B cell (primary cell): Measurements from ENCODE around the gene EBLN2.

Experiments
- EZH2 ChIP-seq: IDR thresholded peaks from 2 replicates; pipeline ENCODE4 v1.6.1; 2012; ENCODE audit warnings: borderline replicate concordance, low read depth, mild to moderate bottlenecking, moderate library complexity, low read length; ENCODE audit not compliant: insufficient read depth, poor library complexity, severe bottlenecking
- TF ChIP-seq, protein P1 (sequence below): fragments of 200-600 bp; IDR thresholded peaks from one replicate; pipeline ENCODE4 v1.8.0; 2022; ENCODE audit warnings: antibody characterized with exemption, mild to moderate bottlenecking

DNA sequence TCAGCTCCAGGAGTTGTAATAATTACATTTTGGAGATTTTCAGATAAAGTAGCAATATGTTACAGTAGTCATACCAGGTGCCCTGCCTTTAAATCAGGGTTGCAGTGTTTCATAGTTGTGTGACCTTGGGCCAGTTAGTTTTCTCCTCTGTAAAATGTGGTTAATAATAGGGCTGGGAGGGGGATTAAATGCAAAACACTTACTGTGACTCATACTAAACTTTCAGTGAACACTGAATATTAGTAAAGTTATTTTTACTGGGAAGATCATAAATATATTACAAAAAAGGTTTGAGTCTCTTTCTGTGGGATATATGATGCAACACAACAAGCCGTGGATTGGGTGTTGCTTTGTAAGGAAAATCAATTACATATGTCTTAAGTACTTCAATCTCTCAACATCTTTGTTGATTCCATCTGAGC, 1.1 kb upstream of the EBLN2 start:
- TF ChIP-seq, protein P1, sequence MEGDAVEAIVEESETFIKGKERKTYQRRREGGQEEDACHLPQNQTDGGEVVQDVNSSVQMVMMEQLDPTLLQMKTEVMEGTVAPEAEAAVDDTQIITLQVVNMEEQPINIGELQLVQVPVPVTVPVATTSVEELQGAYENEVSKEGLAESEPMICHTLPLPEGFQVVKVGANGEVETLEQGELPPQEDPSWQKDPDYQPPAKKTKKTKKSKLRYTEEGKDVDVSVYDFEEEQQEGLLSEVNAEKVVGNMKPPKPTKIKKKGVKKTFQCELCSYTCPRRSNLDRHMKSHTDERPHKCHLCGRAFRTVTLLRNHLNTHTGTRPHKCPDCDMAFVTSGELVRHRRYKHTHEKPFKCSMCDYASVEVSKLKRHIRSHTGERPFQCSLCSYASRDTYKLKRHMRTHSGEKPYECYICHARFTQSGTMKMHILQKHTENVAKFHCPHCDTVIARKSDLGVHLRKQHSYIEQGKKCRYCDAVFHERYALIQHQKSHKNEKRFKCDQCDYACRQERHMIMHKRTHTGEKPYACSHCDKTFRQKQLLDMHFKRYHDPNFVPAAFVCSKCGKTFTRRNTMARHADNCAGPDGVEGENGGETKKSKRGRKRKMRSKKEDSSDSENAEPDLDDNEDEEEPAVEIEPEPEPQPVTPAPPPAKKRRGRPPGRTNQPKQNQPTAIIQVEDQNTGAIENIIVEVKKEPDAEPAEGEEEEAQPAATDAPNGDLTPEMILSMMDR = no peak
- no peak for TF ChIP-seq EZH2
